ENCODE data around the gene SLU7.

The SLU7 gene

DNA sequence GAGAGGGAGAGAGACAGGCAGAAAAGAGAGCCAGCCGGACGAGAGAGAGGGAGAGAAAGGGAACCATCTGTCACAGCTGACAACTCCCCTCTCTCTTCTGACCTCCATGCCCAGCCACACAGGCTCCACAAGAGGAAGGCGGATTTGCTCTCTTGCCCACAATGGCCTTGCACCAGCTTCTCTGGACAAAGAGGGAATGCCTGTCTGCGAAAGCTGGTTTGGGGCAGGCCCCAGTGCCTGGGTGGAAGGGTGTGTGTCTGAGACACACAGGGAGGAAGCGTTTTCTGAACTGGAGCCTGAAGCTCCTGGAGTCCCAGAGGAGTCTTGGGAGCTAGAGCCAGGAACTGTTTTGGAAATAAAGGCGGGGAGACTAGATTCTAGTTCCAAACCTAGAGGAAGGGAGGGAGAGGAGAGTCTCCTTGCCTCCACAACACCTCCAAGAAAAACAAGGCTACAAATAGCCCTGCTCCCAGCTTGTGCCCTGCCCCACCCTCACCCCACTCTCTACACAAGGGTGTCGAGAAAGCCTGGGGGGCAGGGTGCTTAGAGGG lies 60.9 kb downstream of the SLU7 start:
- TF ChIP-seq POLR2AphosphoS5 (IDR thresholded peaks at IDR 0.05; ENCODE audit: low read depth, low read length) (no peak), FOXP2 (optimal IDR thresholded peaks at IDR 0.05; ENCODE audit: borderline replicate concordance, extremely low read depth, extremely low read length, insufficient read depth) (no peak), SIN3A (IDR thresholded peaks at IDR 0.05; ENCODE audit: borderline replicate concordance, insufficient read depth, low read length) (no peak), REST (IDR thresholded peaks at IDR 0.05; ENCODE audit: insufficient read depth in 1 of 2, low read depth in 2 of 2, low read length in 2 of 2) (no peak), TAF1 (IDR thresholded peaks at IDR 0.05; ENCODE audit: borderline replicate concordance, insufficient read depth, low read length) (no peak)

DNA sequence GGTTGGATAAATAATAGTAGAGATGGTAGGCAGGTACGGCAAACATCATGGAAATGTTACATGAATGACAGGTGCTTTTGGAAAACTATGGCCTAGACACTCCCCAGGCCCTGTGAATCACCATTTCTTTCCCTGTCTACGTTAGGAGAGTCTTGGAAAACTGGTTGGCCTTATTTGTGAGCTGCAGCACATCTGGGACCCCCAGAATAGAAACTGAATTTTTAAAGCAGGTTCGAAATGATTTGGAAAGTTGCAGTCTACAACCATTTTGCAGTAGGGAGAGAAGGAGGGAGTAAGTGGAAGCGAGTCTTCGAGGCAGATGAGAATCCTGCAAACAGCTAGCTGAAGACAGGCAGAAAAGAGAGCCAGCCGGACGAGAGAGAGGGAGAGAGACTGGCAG lies 61.5 kb downstream of the SLU7 start:
- TF ChIP-seq REST (IDR thresholded peaks at IDR 0.05; ENCODE audit: insufficient read depth in 1 of 2, low read depth in 2 of 2, low read length in 2 of 2) (no peak), TAF1 (IDR thresholded peaks at IDR 0.05; ENCODE audit: borderline replicate concordance, insufficient read depth, low read length) (no peak), POLR2AphosphoS5 (IDR thresholded peaks at IDR 0.05; ENCODE audit: low read depth, low read length) (no peak), SIN3A (IDR thresholded peaks at IDR 0.05; ENCODE audit: borderline replicate concordance, insufficient read depth, low read length) (no peak), FOXP2 (optimal IDR thresholded peaks at IDR 0.05; ENCODE audit: borderline replicate concordance, extremely low read depth, extremely low read length, insufficient read depth) (no peak)

DNA sequence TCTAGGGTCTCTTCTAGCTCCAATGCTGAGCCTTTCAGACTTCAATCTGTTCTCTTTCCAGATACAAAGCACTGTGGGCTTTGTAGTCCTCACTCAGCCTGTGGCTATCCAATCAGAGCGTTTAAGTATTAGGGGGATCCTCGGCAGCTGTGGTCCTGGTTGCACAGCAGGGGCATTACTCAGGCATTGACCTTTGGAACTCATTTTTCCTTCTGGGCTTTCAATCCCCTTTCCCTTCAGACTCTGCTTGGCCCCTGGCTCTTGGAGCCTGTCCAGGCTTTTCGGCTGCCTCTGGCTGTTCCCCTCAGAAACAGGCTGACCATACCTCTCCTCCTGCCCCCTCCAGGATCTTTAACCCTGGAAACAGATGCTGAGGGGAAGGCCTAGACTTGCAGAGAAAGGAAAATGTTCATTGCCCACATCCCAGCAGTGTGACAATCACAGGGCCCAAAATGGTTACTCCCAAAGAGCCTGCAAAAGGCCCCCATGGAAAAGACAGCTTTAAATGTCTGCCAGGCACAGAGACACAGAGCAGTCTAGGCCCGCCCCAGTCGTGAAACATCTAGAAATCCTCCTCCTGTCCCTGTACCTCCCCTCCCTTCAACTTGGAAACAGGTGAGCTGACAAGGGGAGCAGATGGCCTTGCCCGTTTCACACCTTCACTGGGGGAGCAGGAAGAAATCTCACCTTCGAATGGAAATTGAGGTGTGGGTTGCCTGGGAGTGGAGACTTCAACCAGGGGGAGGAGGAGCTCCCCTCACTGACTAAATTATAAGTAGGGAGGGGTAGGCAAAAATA lies 62.1 kb downstream of the SLU7 start:
- no peak for TF ChIP-seq POLR2AphosphoS5 (IDR thresholded peaks at IDR 0.05; ENCODE audit: low read depth, low read length)
- TF ChIP-seq FOXP2 (optimal IDR thresholded peaks at IDR 0.05; ENCODE audit: borderline replicate concordance, extremely low read depth, extremely low read length, insufficient read depth): no peak
- no peak for TF ChIP-seq TAF1 (IDR thresholded peaks at IDR 0.05; ENCODE audit: borderline replicate concordance, insufficient read depth, low read length)
- TF ChIP-seq SIN3A (IDR thresholded peaks at IDR 0.05; ENCODE audit: borderline replicate concordance, insufficient read depth, low read length): no peak
- TF ChIP-seq REST (IDR thresholded peaks at IDR 0.05; ENCODE audit: insufficient read depth in 1 of 2, low read depth in 2 of 2, low read length in 2 of 2): no peak

GRCh38 chr5:160354666-160355065 lies 64.2 kb downstream of the SLU7 start:
- TF ChIP-seq REST (IDR thresholded peaks at IDR 0.05; ENCODE audit: insufficient read depth in 1 of 2, low read depth in 2 of 2, low read length in 2 of 2) (no peak), FOXP2 (optimal IDR thresholded peaks at IDR 0.05; ENCODE audit: borderline replicate concordance, extremely low read depth, extremely low read length, insufficient read depth) (no peak), SIN3A (IDR thresholded peaks at IDR 0.05; ENCODE audit: borderline replicate concordance, insufficient read depth, low read length) (no peak), POLR2AphosphoS5 (IDR thresholded peaks at IDR 0.05; ENCODE audit: low read depth, low read length) (no peak), TAF1 (IDR thresholded peaks at IDR 0.05; ENCODE audit: borderline replicate concordance, insufficient read depth, low read length) (no peak)
